H1 (cell line): ENCODE measurements around the gene ZHX3. TPM values are rescaled to one million over a fixed set of nuclear protein-coding genes. Genes with fewer than 3 reads are reported as not detected.
A peak's percentile ranks its signal among the peaks of the same experiment; 100 is the strongest.

Source experiments
- CTCF ChIA-PET: fragments of 300-600 bp; sonication (Branson Sonifier 250); formaldehyde crosslinking; loops from one replicate; lab custom pipeline; 2021; ENCODE audit not compliant: partially characterized antibody; lab: Charles Lee
- POLR2A ChIA-PET: fragments of 300-600 bp; sonication (Branson Sonifier 250); formaldehyde crosslinking; loops from one replicate; lab custom pipeline; 2021; ENCODE audit warnings: inconsistent platforms; ENCODE audit not compliant: partially characterized antibody; lab: Charles Lee
- DNase-seq, 2 experiments: peaks; one replicate each; pipeline versions ENCODE4 v3.0.0 to v3.0.0-alpha.2; 2010 to 2022; ENCODE audit warnings: low spot score in 2 of 2, low read depth in 1 of 2, mixed read lengths in 1 of 2
- FAIRE-seq: peaks from 2 replicates; lab custom pipeline; 2011; peaks lifted over from hg19 to GRCh38; lab: Jason Lieb, UNC
- H2AFZ ChIP-seq: 2 replicates; pipeline ENCODE4 v1.8.1; 2012; ENCODE audit warnings: low read length, inconsistent platforms
- H2AK5ac ChIP-seq: 2 replicates; pipeline ENCODE4 v1.6.1; 2013; ENCODE audit warnings: low read depth, low read length
- H2BK120ac ChIP-seq: replicated peaks from 2 replicates; pipeline ENCODE3; 2013; ENCODE audit warnings: low read depth, low read length, inconsistent platforms
- H2BK12ac ChIP-seq: 2 replicates; pipeline ENCODE4 v1.6.1; 2013; ENCODE audit warnings: low read depth, low read length
- H2BK15ac ChIP-seq: 2 replicates; pipeline ENCODE4 v1.6.1; 2013; ENCODE audit warnings: low read length
- H2BK20ac ChIP-seq: 2 replicates; pipeline ENCODE4 v1.6.1; 2013; ENCODE audit warnings: low read length
- H2BK5ac ChIP-seq: 2 replicates; pipeline ENCODE4 v1.6.1; 2013; ENCODE audit warnings: low read depth, low read length
- H3K14ac ChIP-seq: 2 replicates; pipeline ENCODE4 v1.6.1; 2013; ENCODE audit warnings: inconsistent platforms; ENCODE audit not compliant: insufficient read length
- H3K18ac ChIP-seq: 2 replicates; pipeline ENCODE4 v1.6.1; 2013; ENCODE audit warnings: low read length; ENCODE audit errors: extremely low read depth
- H3K23ac ChIP-seq: 2 replicates; pipeline ENCODE4 v1.6.1; 2013; ENCODE audit warnings: inconsistent platforms; ENCODE audit not compliant: insufficient read length
- H3K23me2 ChIP-seq: 2 replicates; pipeline ENCODE4 v1.6.1; 2013; ENCODE audit warnings: low read depth, low read length
- H3K27ac ChIP-seq: 2 replicates; pipeline ENCODE4 v1.6.1; 2011; ENCODE audit warnings: low read depth, low read length, inconsistent platforms
- H3K27me3 ChIP-seq, 4 experiments: replicated peaks in 1 of 4; 1 replicate in 1 of 4; 2 replicates in 3 of 4; pipeline versions ENCODE4 v1.6.1 to v1.8.1; 2011 to 2013; ENCODE audit warnings: low read length in 3 of 4, mild to moderate bottlenecking in 3 of 4, inconsistent platforms in 2 of 4, mixed read lengths in 2 of 4, moderate library complexity in 1 of 4; ENCODE audit not compliant: control insufficient read depth in 3 of 4, insufficient read depth in 3 of 4; ENCODE audit errors: extremely low read depth in 1 of 4
- H3K36me3 ChIP-seq, 4 experiments: 2 replicates each; pipeline versions ENCODE4 v1.6.1 to v1.8.1; 2011 to 2013; ENCODE audit warnings: mild to moderate bottlenecking in 4 of 4, low read length in 3 of 4, moderate library complexity in 2 of 4, control low read depth in 1 of 4, inconsistent platforms in 1 of 4; ENCODE audit not compliant: insufficient read depth in 4 of 4, control insufficient read depth in 2 of 4
- H3K4ac ChIP-seq: replicated peaks from 2 replicates; pipeline ENCODE3; 2013; ENCODE audit warnings: low read length, low read depth, mixed read lengths, inconsistent platforms; ENCODE audit not compliant: insufficient read length
- H3K4me1 ChIP-seq, 4 experiments: replicated peaks in 1 of 4; 1 replicate in 1 of 4; 2 replicates in 3 of 4; pipeline versions ENCODE4 v1.6.1 to v1.8.1; 2011 to 2013; ENCODE audit warnings: low read length in 3 of 4, inconsistent platforms in 2 of 4, mixed read lengths in 1 of 4; ENCODE audit not compliant: insufficient read depth in 4 of 4, control insufficient read depth in 3 of 4
- H3K4me2 ChIP-seq, 2 experiments: 2 replicates each; pipeline versions ENCODE4 v1.6.1 to v1.8.1; 2011 to 2013; ENCODE audit warnings: low read depth in 2 of 2, low read length in 2 of 2, control low read depth in 1 of 2, inconsistent platforms in 1 of 2, mild to moderate bottlenecking in 1 of 2; ENCODE audit not compliant: insufficient read depth in 1 of 2
- H3K4me3 ChIP-seq, 4 experiments: fragments of 200-600, 300-600 bp in 1 of 4; sonication (generic), shearing (Covaris generic), sonication (Bioruptor Twin) in 1 of 4; 2 replicates each; pipeline versions ENCODE4 v1.5.1 to v1.8.1; 2011 to 2016; ENCODE audit warnings: low read length in 4 of 4, low read depth in 3 of 4, control low read depth in 2 of 4, inconsistent platforms in 2 of 4, mild to moderate bottlenecking in 2 of 4, mixed read lengths in 1 of 4, moderate library complexity in 1 of 4; ENCODE audit not compliant: insufficient read depth in 2 of 4; ENCODE audit errors: extremely low read depth in 1 of 4
- H3K56ac ChIP-seq: replicated peaks from 2 replicates; pipeline ENCODE3; 2013; ENCODE audit warnings: low read depth, mild to moderate bottlenecking, mixed read lengths, low read length, inconsistent platforms; ENCODE audit not compliant: insufficient read length
- H3K79me1 ChIP-seq: 2 replicates; pipeline ENCODE4 v1.6.1; 2013; ENCODE audit warnings: low read depth, low read length, control low read depth
- H3K79me2 ChIP-seq, 2 experiments: 2 replicates each; pipeline versions ENCODE4 v1.6.1 to v1.8.1; 2012 to 2013; ENCODE audit warnings: low read length in 2 of 2, mild to moderate bottlenecking in 2 of 2, inconsistent platforms in 1 of 2; ENCODE audit not compliant: insufficient read depth in 2 of 2, control insufficient read depth in 1 of 2
- H3K9ac ChIP-seq, 4 experiments: replicated peaks in 1 of 4; 1 replicate in 1 of 4; 2 replicates in 3 of 4; pipeline versions ENCODE4 v1.6.1 to v1.8.1; 2011 to 2013; ENCODE audit warnings: low read depth in 3 of 4, low read length in 3 of 4, control low read depth in 2 of 4, mild to moderate bottlenecking in 2 of 4, moderate library complexity in 2 of 4, inconsistent platforms in 1 of 4; ENCODE audit errors: extremely low read depth in 1 of 4
- H3K9me3 ChIP-seq, 2 experiments: 2 replicates each; pipeline versions ENCODE4 v1.6.1 to v1.8.1; 2012 to 2013; ENCODE audit warnings: mild to moderate bottlenecking in 2 of 2, moderate library complexity in 2 of 2, control low read depth in 1 of 2, inconsistent platforms in 1 of 2, low read depth in 1 of 2, low read length in 1 of 2, mixed read lengths in 1 of 2; ENCODE audit not compliant: insufficient read depth in 2 of 2
- H4K20me1 ChIP-seq, 2 experiments: replicated peaks in 1 of 2; 2 replicates each; pipeline versions ENCODE3 to v1.8.1; 2011 to 2013; ENCODE audit warnings: inconsistent platforms in 2 of 2, low read length in 2 of 2, mild to moderate bottlenecking in 1 of 2; ENCODE audit not compliant: insufficient read depth in 2 of 2, control insufficient read depth in 1 of 2
- H4K5ac ChIP-seq: 2 replicates; pipeline ENCODE4 v1.6.1; 2013; ENCODE audit warnings: low read length, low read depth, mixed read lengths, inconsistent platforms; ENCODE audit not compliant: insufficient read length
- H4K8ac ChIP-seq: 2 replicates; pipeline ENCODE4 v1.8.0; 2013; ENCODE audit warnings: mild to moderate bottlenecking, moderate library complexity, low read length, inconsistent platforms; ENCODE audit not compliant: insufficient read depth; ENCODE audit errors: extremely low read depth
- H4K91ac ChIP-seq: replicated peaks from 2 replicates; pipeline ENCODE3; 2013; ENCODE audit warnings: low read length, mixed read lengths, inconsistent platforms; ENCODE audit not compliant: insufficient read length
- ATF3 ChIP-seq: IDR thresholded peaks from 2 replicates; pipeline ENCODE4 v1.6.1; 2011; ENCODE audit warnings: low read depth, mild to moderate bottlenecking, low read length; ENCODE audit not compliant: insufficient read depth
- CREB1 ChIP-seq: IDR thresholded peaks from 2 replicates; pipeline ENCODE4 v1.6.1; 2012; ENCODE audit warnings: inconsistent platforms
- CTCF ChIP-seq, 3 experiments: IDR thresholded peaks; 1 replicate in 2 of 3; 2 replicates in 1 of 3; pipeline versions ENCODE4 v1.5.1 to v1.6.1; 2011; ENCODE audit warnings: low read length in 3 of 3, mild to moderate bottlenecking in 3 of 3, inconsistent platforms in 2 of 3, low read depth in 1 of 3, moderate library complexity in 1 of 3; ENCODE audit not compliant: insufficient read depth in 1 of 3; ENCODE audit errors: control extremely low read depth in 1 of 3
- FOSL1 ChIP-seq: IDR thresholded peaks from 2 replicates; pipeline ENCODE4 v1.6.1; 2011; ENCODE audit warnings: mild to moderate bottlenecking, low read depth, low read length, moderate library complexity; ENCODE audit not compliant: insufficient read depth
- RAD21 ChIP-seq, 2 experiments: IDR thresholded peaks in 1 of 2; conservative IDR thresholded peaks in 1 of 2; 2 replicates each; pipeline ENCODE4 v1.6.1; 2011; ENCODE audit warnings: low read depth in 2 of 2, low read length in 2 of 2, improper control_type of control experiment in 1 of 2, inconsistent platforms in 1 of 2, mild to moderate bottlenecking in 1 of 2, moderate library complexity in 1 of 2
- WGBS, 2 experiments: shearing (Covaris generic) in 1 of 2; methylation state at CpG; one replicate each; pipeline versions ENCODE4 v1.1.6 to v1.1.7; 2013 to 2015; ENCODE audit warnings: low lambda C conversion rate in 2 of 2, mixed read lengths in 2 of 2, inconsistent platforms in 1 of 2, low coverage in 1 of 2, missing lambda C conversion rate in 1 of 2; ENCODE audit not compliant: insufficient replicate concordance in 2 of 2, insufficient coverage in 1 of 2, insufficient read length in 1 of 2; ENCODE audit errors: extremely low coverage in 1 of 2, missing lambda C conversion rate in 1 of 2; 5-methylcytosine and 5-hydroxymethylcytosine counted together
- polyA plus RNA-seq, 7 experiments: library from polyadenylated mRNA; depleted of rRNA in 3 of 7; stranded (reverse) in 5 of 7; unstranded in 2 of 7; fragments of >200 nt in 5 of 7; fragments of 200-250 nt in 2 of 7; gene quantifications; 1 replicate in 5 of 7; 2 replicates in 1 of 7; 4 replicates in 1 of 7; pipeline versions ENCODE4 v1.2.1 to v1.2.3, GENCODE V29; 2011 to 2013; ENCODE audit warnings: missing spikeins in 2 of 7, mixed read lengths in 2 of 7
- total RNA-seq: library from RNA; stranded (reverse); fragmentation: NEBNext Ultra II Directional; extraction: Animal tissue kit (Norgen Biotek cat#: 25700); gene quantifications from 2 replicates; pipeline ENCODE4 v1.2.1, GENCODE V29; 2021

ZHX3 gene
- total and polyA plus RNA-seq, 2 of the 8 experiments (the other 6 are each of a cell fraction or from before 2014, with no cell fraction given): 1.00 to 7.8 TPM

GRCh38 chr20:41352666-41353065, 35.1 kb upstream of the ZHX3 start:
- H2AK5ac ChIP-seq: no peak overlapping the region
- no peak overlapping the region for H3K23ac ChIP-seq
- no peaks in the 10 kb centered on the region for H3K4me1 ChIP-seq
- no peak overlapping the region for H3K9ac ChIP-seq
- H4K8ac ChIP-seq: no peak overlapping the region
- no peak for FAIRE-seq
- TF ChIP-seq RAD21 (IDR thresholded peaks at IDR 0.05 in 1 of 2, conservative IDR thresholded peaks at IDR 0.05 in 1 of 2; ENCODE audit: low read depth in 2 of 2, low read length in 2 of 2): peak; percentile 43 to 44
- no peak for TF ChIP-seq ATF3
- TF ChIP-seq CREB1: no peak
- no peak for TF ChIP-seq FOSL1
- peak in 2 of 3 experiments; percentile 34 to 38; a peak in 2 of 4 replicates for TF ChIP-seq CTCF (IDR thresholded peaks at IDR 0.05; ENCODE audit: control extremely low read depth in 1 of 3, insufficient read depth in 1 of 3, low read depth in 1 of 3, low read length in 3 of 3)
- no peak overlapping the region for H3K56ac ChIP-seq
- POLR2A ChIA-PET: no interaction called here
- H3K14ac ChIP-seq: no peak overlapping the region
- no peak overlapping the region for H2BK120ac ChIP-seq
- no peak overlapping the region for H3K18ac ChIP-seq
- WGBS, 2 experiments: 78% methylated on average over 5 of the region's 5 CpGs; no CpG with 5 or more reads in 1 of the 2 experiments
- H3K4me2 ChIP-seq: no peak overlapping the region
- H2BK20ac ChIP-seq: no peak overlapping the region
- no peak for DNase-seq
- no peak overlapping the region for H3K27ac ChIP-seq
- H4K20me1 ChIP-seq: peaks cover 0 to 1% of the 10 kb centered on the region in 2 experiments
- no peaks in the 10 kb centered on the region for H3K27me3 ChIP-seq
- no peak overlapping the region for H3K4me3 ChIP-seq
- CTCF ChIA-PET: interaction anchor here (0.7 to 2.3 kb wide), 16 partner anchors 9 to 180 kb away, joined by 3 to 14 read pairs (median 4); partner anchors contain the start of gene LPIN3
- no peaks in the 10 kb centered on the region for H3K79me2 ChIP-seq
- no peak overlapping the region for H2BK12ac ChIP-seq
- no peak overlapping the region for H2BK5ac ChIP-seq
- no peaks in the 10 kb centered on the region for H3K79me1 ChIP-seq
- no peak overlapping the region for H4K5ac ChIP-seq
- no peaks in the 10 kb centered on the region for H3K9me3 ChIP-seq
- H2BK15ac ChIP-seq: no peak overlapping the region
- H4K91ac ChIP-seq: no peak overlapping the region
- no peak overlapping the region for H2AFZ ChIP-seq
- no peak overlapping the region for H3K4ac ChIP-seq
- no peaks in the 10 kb centered on the region; the same call in 1 of the 2 replicates for H3K23me2 ChIP-seq
- no peaks in the 10 kb centered on the region for H3K36me3 ChIP-seq
